K562 (cell line): ENCODE measurements around the gene PLEKHM2. TPM values are rescaled to one million over a fixed set of nuclear protein-coding genes. Genes with fewer than 3 reads are reported as not detected.

Experiments
- ATAC-seq: fragments of 200-7000 bp; cut with Tn5 transposase; 3 replicates; pipeline ENCODE4 v1.9.1; 2020; ENCODE audit warnings: moderate library complexity
- BruUV-seq: library from RNA; stranded (reverse); fragments of 400-500 nt; replicated peaks from 2 replicates; lab custom pipeline; 2021; lab: Mats Ljungman, UMichigan
- CTCF ChIA-PET: fragments of 300-600 bp; formaldehyde crosslinking; extraction: SDS; loops from one replicate; lab custom pipeline; 2021; ENCODE audit warnings: low intra/inter-chr PET ratio; lab: Yijun Ruan, JAX
- POLR2A ChIA-PET: fragments of 300-600, 350-650 bp; sonication (Branson Sonifier 250); formaldehyde crosslinking; extraction: SDS; loops from one replicate; lab custom pipeline; 2021; ENCODE audit warnings: antibody characterized with exemption, inconsistent platforms; lab: Yijun Ruan, JAX
- DNase-seq, 4 experiments: peaks; one replicate each; pipeline versions ENCODE4 v3.0.0 to v3.0.0-alpha.2; 2011 to 2018; ENCODE audit warnings: low spot score in 3 of 4, mixed read lengths in 3 of 4; ENCODE audit errors: extremely low read depth in 1 of 4
- FAIRE-seq: peaks from 2 replicates; lab custom pipeline; 2011; peaks lifted over from hg19 to GRCh38; lab: Jason Lieb, UNC
- H2AFZ ChIP-seq: 2 replicates; pipeline ENCODE4 v1.6.0; 2011; ENCODE audit warnings: low read depth, low read length, control low read depth, inconsistent platforms
- H3K27ac ChIP-seq: fragments of 200-600 bp; 3 replicates; pipeline ENCODE4 v1.8.0; 2011; ENCODE audit warnings: low read depth, mild to moderate bottlenecking, control low read depth, inconsistent platforms, low read length, moderate library complexity, mixed read lengths; ENCODE audit errors: extremely low read depth
- H3K27me3 ChIP-seq, 2 experiments: fragments of 300-600 bp in 1 of 2; 2 replicates in 1 of 2; 3 replicates in 1 of 2; pipeline versions ENCODE4 v1.6.0 to v1.8.0; 2011; ENCODE audit warnings: inconsistent platforms in 2 of 2, low read length in 2 of 2, mild to moderate bottlenecking in 1 of 2, mixed read lengths in 1 of 2, moderate library complexity in 1 of 2; ENCODE audit not compliant: control insufficient read depth in 2 of 2, insufficient read depth in 2 of 2
- H3K36me3 ChIP-seq: fragments of 300-600 bp; 3 replicates; pipeline ENCODE4 v1.8.0; 2011; ENCODE audit warnings: mild to moderate bottlenecking, low read length, inconsistent platforms; ENCODE audit not compliant: control insufficient read depth, insufficient read depth
- H3K4me1 ChIP-seq, 2 experiments: fragments of 200-600 bp in 1 of 2; replicated peaks in 1 of 2; 2 replicates in 1 of 2; 3 replicates in 1 of 2; pipeline versions ENCODE4 v1.5.1 to v1.8.0; 2011; ENCODE audit warnings: inconsistent platforms in 2 of 2, low read length in 2 of 2, mild to moderate bottlenecking in 1 of 2, mixed read lengths in 1 of 2, moderate library complexity in 1 of 2; ENCODE audit not compliant: control insufficient read depth in 2 of 2, insufficient read depth in 2 of 2
- H3K4me2 ChIP-seq: 2 replicates; pipeline ENCODE4 v1.6.1; 2011; ENCODE audit warnings: low read length, control low read depth, inconsistent platforms, mixed read lengths; ENCODE audit not compliant: insufficient read depth
- H3K4me3 ChIP-seq: fragments of 200-600 bp; sonication (generic), shearing (Covaris generic); 2 replicates; pipeline ENCODE4 v1.5.1; 2016; ENCODE audit warnings: control low read depth, inconsistent platforms
- H3K79me2 ChIP-seq: fragments of 200-600 bp; 3 replicates; pipeline ENCODE4 v1.8.0; 2011; ENCODE audit warnings: low read length, inconsistent platforms; ENCODE audit not compliant: control insufficient read depth, insufficient read depth
- H3K9ac ChIP-seq, 2 experiments: 2 replicates each; pipeline versions ENCODE4 v1.6.0 to v1.6.1; 2011; ENCODE audit warnings: low read depth in 2 of 2, low read length in 2 of 2, control low read depth in 1 of 2, inconsistent platforms in 1 of 2, mild to moderate bottlenecking in 1 of 2, mixed read lengths in 1 of 2; ENCODE audit not compliant: insufficient read depth in 1 of 2
- H3K9me1 ChIP-seq: one replicate; pipeline ENCODE4 v1.6.0; 2011; ENCODE audit warnings: inconsistent platforms, mild to moderate bottlenecking, low read length, moderate library complexity; ENCODE audit not compliant: control insufficient read depth, insufficient read depth
- H3K9me3 ChIP-seq: replicated peaks from 2 replicates; pipeline ENCODE4 v1.5.1; 2011; ENCODE audit warnings: low read depth, low read length, inconsistent platforms; ENCODE audit not compliant: control insufficient read depth, insufficient read depth
- H4K20me1 ChIP-seq: replicated peaks from 2 replicates; pipeline ENCODE4 v1.6.1; 2011; ENCODE audit warnings: low read length, inconsistent platforms, mixed read lengths; ENCODE audit not compliant: control insufficient read depth, insufficient read depth
- HDAC8 ChIP-seq: fragments of 450-650 bp; IDR thresholded peaks from 2 replicates; pipeline ENCODE4 v1.6.1; 2016; ENCODE audit warnings: mild to moderate bottlenecking, missing genetic modification characterization, moderate library complexity, missing compliant biosample characterization
- SPI1 ChIP-seq: IDR thresholded peaks from 2 replicates; pipeline ENCODE4 v1.6.1; 2011; ENCODE audit warnings: low read depth, low read length, control low read depth, borderline replicate concordance
- TRIM24 ChIP-seq, 2 experiments: fragments of 450-650 bp; IDR thresholded peaks; 2 replicates each; pipeline ENCODE4 v1.6.1; 2016
- WGBS: fragments of 100-300 bp; shearing (Covaris generic); methylation state at CpG from one replicate; pipeline ENCODE4 v1.1.6; 2016; ENCODE audit warnings: low coverage, mixed read lengths; ENCODE audit not compliant: insufficient coverage; ENCODE audit errors: missing lambda C conversion rate; 5-methylcytosine and 5-hydroxymethylcytosine counted together
- in situ Hi-C: fragments of 300-500 bp; cut with MboI; formaldehyde crosslinking; loops from 4 replicates; pipeline ENCODE4 v1.15.0; 2018; ENCODE audit warnings: inconsistent platforms, mixed read lengths
- intact Hi-C: fragments of 100-400 bp; cut with micrococcal nuclease; formaldehyde crosslinking; loops from 2 replicates; pipeline ENCODE4 v1.14.2; 2022
- polyA plus RNA-seq, 8 experiments: library from polyadenylated mRNA; depleted of rRNA in 4 of 8; stranded (reverse) in 5 of 8; unstranded in 3 of 8; fragments of >200 nt; fragmentation: Nextera tagmentation in 2 of 8; fragmentation: Illumina TruSeq in 1 of 8; extraction: Ambion mirVana in 2 of 8; extraction: Trizol in 1 of 8; gene quantifications; 2 replicates each; pipeline versions ENCODE4 v1.2.1 to v1.2.3, GENCODE V29; 2011 to 2014; ENCODE audit warnings: inconsistent platforms in 1 of 8, missing spikeins in 1 of 8
- total RNA-seq, 7 experiments: library from RNA; depleted of rRNA in 6 of 7; stranded (reverse); fragments of >200 nt in 6 of 7; fragmentation: Illumina TruSeq in 2 of 7; extraction: Trizol in 2 of 7; gene quantifications; 2 replicates each; pipeline versions ENCODE4 v1.2.1 to v1.2.3, GENCODE V29; 2011 to 2021; ENCODE audit warnings: low replicate concordance in 1 of 7
- TF ChIP-seq, protein P1 (sequence below): fragments of 450-650 bp; IDR thresholded peaks from 2 replicates; pipeline ENCODE4 v1.6.1; 2016; ENCODE audit warnings: antibody characterized with exemption

PLEKHM2 gene
- total and polyA plus RNA-seq, 9 of the 15 experiments (the other 6 are each of a cell fraction or from before 2014, with no cell fraction given), result 0.27 to 63.7 (median 33.2) TPM

DNA sequence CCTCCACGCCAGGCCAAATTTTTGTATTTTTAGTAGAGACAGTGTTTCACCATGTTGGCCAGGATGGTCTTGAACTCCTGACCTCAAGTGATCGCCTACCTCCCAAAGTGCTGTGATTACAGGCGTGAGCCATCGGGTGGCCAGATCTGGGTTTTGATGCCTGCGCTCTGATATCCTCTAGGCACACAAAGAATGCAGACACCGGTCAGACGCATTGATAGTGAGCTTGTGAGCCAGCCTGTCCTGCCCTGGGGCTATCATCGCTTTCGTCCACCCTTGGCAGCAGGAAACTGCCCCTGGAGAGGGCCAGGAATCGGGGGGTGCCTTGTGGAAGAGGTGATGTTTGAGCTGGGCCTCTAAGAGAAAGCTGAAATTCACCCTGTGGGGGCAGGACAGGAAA, 78.4 kb downstream of the PLEKHM2 start:
- H3K9ac ChIP-seq, result 0 out of 4 replicates have a peak overlapping the region, but pooled peaks of 1 of the 2 experiments have one; percentile 6

GRCh38 chr1:15764269-15764764, 80.2 kb downstream of the PLEKHM2 start:
- Histone ChIP-seq H3K4me2 (no peak overlapping the region), H3K79me2 (no peaks in the 10 kb centered on the region), H3K27me3 (peaks cover 26 to 70% of the 10 kb centered on the region in 2 experiments; a peak in 4 of 5 replicates), H3K9me1 (no peaks in the 10 kb centered on the region), H3K27ac (no peak overlapping the region), H3K4me3 (no peak overlapping the region), H3K4me1 (peaks cover 15 to 32% of the 10 kb centered on the region in 2 experiments; a peak in 4 of 5 replicates), H3K9ac (peak overlapping the region in 1 of 2 experiments; percentile 24; a peak in 1 of 4 replicates), H4K20me1 (peaks cover 3% of the 10 kb centered on the region; the same call in 1 of the 2 replicates), H3K36me3 (no peaks in the 10 kb centered on the region), H3K9me3 (no peaks in the 10 kb centered on the region), H2AFZ (no peak overlapping the region)
- CTCF ChIA-PET, result no interaction called here
- ATAC-seq (peak; percentile 56), DNase-seq (peak in 3 of 4 experiments; percentile 36 to 67 (median 63)), FAIRE-seq (no peak)
- intact Hi-C loops (no loop called here), in situ Hi-C loops (no loop called here)
- POLR2A ChIA-PET, result interaction anchor here (0.5 to 2.1 kb wide), 3 partner anchors 9 to 51 kb away, joined by 4 to 6 read pairs (median 4); no protein-coding TSS in a partner anchor
- WGBS, result 9% methylated on average over 10 of the region's 10 CpGs
- no TSS peak for BruUV-seq
- TF ChIP-seq SPI1 (0 out of 2 replicates have a peak, but pooled peaks have one; percentile 3), HDAC8 (tag) (no peak)

More for the DNA sequence above, 78.4 kb downstream of the PLEKHM2 start:
- H3K27me3 ChIP-seq, result peaks cover 24 to 66% of the 10 kb centered on the region in 2 experiments; a peak in 4 of 5 replicates
- TF ChIP-seq, protein P1, sequence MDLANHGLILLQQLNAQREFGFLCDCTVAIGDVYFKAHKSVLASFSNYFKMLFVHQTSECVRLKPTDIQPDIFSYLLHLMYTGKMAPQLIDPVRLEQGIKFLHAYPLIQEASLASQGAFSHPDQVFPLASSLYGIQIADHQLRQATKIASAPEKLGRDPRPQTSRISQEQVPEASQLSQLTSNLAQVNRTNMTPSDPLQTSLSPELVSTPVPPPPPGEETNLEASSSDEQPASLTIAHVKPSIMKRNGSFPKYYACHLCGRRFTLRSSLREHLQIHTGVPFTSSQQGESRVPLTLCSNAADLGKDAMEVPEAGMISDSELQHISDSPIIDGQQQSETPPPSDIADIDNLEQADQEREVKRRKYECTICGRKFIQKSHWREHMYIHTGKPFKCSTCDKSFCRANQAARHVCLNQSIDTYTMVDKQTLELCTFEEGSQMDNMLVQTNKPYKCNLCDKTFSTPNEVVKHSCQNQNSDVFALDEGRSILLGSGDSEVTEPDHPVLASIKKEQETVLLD, result no peak
- no peak for TF ChIP-seq TRIM24 (IDR thresholded peaks at IDR 0.05)
- no peak overlapping the region for H3K27ac ChIP-seq
- WGBS, result 13% methylated on average over 10 of the region's 10 CpGs
- H3K9me3 ChIP-seq, result no peaks in the 10 kb centered on the region
- no peak overlapping the region for H2AFZ ChIP-seq
- DNase-seq (no peak), FAIRE-seq (no peak), ATAC-seq (no peak)
- no peaks in the 10 kb centered on the region for H3K79me2 ChIP-seq
- no TSS peak for BruUV-seq
- ChIA-PET POLR2A (interaction anchor here (0.5 to 0.8 kb wide), 2 partner anchors 16 to 55 kb away, joined by 3 to 4 read pairs; no protein-coding TSS in a partner anchor), CTCF (no interaction called here)
- no peak overlapping the region for H3K4me2 ChIP-seq
- H3K4me3 ChIP-seq, result no peak overlapping the region
- in situ Hi-C loops, result no loop called here
- H3K36me3 ChIP-seq, result no peaks in the 10 kb centered on the region
- H3K9me1 ChIP-seq, result no peaks in the 10 kb centered on the region
- peaks cover 6% of the 10 kb centered on the region for H4K20me1 ChIP-seq
- intact Hi-C loops, result no loop called here
- peaks cover 15 to 47% of the 10 kb centered on the region in 2 experiments; a peak in 4 of 5 replicates for H3K4me1 ChIP-seq
